Activated CD4-positive, CD25-positive, alpha-beta regulatory T cell treated with anti-CD3 and anti-CD28 coated beads, Interleukin-2, amount 50 U/mL, for 24 hours (primary cell): ENCODE measurements around the gene SLC5A2.
"Not testable (repeated sequence)": the region's sequence is repeated elsewhere in the genome, so short reads cannot be mapped to it uniquely, and the experiment has no call there.

Experiments used
- ATAC-seq, 2 donors: fragments of 150-1000 bp; cut with Tn5 transposase; one replicate each; pipeline ENCODE4 v1.10.0; 2021; ENCODE audit warnings: mild to moderate bottlenecking in 1 of 2, moderate library complexity in 1 of 2

The SLC5A2 gene

DNA sequence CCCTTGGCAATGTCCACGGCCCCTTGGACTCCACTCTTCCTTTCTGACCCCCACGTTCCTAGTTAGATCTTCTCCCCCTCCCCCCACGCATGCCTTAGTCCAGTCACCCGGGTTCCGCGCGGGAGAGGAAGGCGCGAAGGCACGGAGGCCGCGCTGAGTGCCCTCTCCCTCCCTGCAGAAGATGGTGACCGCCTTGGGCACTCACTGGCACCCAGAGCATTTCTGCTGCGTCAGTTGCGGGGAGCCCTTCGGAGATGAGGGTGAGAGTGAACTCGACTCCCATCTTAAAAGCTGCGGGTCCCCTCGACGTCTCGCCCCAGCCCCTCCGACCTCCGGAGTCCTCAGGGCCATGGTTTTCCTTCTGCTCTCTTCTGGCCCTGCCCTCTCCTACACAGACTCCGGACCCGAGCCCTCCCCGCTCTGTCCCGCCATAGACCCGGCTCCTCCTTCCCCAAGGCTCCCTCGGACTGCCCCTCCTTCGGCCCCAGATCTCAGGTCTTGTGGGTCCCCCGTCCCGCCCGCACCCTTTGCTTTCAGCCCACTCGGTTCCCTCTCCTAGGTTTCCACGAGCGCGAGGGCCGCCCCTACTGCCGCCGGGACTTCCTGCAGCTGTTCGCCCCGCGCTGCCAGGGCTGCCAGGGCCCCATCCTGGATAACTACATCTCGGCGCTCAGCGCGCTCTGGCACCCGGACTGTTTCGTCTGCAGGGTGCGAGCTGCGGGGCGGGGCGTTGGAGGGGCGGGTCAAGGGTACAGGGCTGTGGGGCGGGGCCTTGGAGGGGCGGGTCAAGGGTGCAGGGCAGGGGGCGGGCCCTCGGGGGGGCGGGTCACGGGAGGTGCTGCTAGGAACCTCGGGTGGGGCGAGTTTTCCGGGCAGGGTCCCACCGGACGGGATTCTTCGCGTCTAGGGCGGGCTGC, 6.4 kb upstream of the SLC5A2 start:
- peak; percentile 86 to 92 for ATAC-seq

DNA sequence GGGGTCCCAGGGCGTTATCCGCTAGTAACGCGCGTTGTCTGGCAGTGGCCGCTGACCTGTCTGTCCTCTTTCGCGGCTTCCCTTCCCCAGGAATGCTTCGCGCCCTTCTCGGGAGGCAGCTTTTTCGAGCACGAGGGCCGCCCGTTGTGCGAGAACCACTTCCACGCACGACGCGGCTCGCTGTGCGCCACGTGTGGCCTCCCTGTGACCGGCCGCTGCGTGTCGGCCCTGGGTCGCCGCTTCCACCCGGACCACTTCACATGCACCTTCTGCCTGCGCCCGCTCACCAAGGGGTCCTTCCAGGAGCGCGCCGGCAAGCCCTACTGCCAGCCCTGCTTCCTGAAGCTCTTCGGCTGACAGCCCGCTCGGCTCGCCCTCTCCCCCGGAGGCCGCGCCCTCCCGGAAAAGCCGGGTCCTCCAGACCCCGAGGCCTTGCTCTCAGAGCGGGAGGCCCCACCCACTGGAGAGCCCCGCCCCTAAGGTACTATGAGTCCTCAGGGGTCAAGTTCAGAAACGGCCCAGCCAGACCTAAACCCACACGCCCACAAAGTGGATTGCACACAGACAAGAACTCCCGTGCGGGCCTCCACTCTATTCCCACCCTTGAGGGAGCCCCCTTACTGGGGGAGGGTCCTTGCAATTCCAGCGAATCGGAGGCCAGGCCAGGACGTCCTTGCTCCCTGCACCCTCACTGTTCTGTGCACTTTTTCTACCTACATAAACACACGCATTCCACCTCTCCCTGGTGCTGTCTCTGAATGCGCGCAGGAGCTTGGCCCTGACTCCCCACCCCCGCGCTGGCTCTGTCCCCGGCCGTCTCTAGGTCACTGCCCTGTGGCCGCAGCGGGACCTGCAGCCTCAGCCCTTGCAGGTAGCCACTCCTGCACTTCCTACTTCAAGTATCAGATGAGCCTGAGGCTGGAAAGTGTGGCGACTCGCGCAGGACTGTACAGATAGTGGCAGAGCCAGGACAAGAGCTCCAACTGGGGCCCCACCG, 5.4 kb upstream of the SLC5A2 start:
- ATAC-seq: peak; percentile 27 to 32

DNA sequence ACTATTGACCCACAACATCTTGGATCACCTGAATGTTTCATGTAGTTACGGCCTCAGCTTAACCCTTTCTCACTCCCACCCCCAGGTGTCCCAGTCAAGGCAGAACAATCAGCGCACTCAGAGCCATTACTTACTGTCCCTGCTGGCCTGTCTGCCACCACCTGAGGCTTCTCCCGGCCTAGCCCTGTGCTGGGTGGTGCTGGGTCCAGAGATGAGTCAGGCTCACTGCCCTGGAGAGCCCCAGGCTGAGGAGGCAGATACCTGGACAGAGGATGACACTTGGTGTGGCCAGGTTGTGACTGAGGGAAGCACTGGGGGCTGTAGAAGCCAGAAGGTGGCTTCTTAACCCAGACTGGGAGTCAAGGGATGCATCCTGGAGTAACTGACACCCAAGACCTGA, 4.0 kb upstream of the SLC5A2 start:
- ATAC-seq: no peak

DNA sequence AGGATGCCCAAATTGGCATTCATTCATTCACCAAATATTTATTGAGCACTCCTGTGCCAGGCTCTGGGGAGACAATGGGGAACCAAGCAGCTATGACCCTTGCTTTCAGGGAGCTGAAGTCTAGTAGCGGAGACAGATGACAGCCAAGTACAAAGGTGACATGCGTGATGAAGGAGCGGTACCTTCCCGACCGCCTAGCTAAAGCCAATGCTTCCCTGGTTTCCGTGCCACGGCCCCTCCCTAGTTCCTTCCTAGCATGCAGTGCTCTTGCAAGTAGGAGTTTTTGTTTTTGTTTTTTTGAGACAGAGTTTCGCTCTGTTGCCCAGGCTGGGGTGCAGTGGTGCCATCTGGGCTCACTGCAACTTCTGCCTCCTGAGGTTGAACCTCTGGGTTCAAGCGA, 3.2 kb upstream of the SLC5A2 start:
- ATAC-seq: no peak

DNA sequence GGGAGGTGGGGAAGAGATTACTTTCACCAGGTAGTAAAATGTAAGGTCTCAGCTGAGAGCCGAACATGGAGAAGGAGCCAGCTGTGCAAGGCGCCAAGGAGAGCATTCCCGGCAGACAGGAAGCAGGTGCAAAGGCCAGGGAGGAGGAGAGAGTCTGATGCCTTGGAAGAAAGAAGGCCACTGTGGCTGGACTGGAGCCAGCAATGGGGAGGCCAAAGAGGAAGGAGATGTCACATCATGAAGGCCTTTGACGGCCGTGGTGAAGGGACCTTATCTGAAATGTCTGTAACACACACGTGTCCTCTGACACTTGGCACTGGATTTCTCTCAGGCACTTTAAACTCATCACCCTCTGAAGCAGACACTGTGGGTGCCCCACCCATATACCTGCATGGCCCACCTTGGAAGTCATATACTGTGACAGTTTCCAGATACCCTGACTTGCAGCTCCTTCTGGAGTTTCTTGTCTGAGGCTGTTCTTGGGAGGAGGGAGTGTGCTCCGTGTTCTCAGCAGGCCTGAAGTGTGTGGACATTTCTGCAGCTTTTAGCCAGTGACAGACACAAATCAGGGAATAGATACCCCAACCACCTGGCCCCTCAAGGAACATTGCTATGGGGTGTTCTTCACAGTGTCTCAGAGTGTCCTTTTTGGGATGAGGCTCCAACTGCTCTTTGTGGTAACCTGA, 1.9 kb upstream of the SLC5A2 start:
- ATAC-seq: no peak

DNA sequence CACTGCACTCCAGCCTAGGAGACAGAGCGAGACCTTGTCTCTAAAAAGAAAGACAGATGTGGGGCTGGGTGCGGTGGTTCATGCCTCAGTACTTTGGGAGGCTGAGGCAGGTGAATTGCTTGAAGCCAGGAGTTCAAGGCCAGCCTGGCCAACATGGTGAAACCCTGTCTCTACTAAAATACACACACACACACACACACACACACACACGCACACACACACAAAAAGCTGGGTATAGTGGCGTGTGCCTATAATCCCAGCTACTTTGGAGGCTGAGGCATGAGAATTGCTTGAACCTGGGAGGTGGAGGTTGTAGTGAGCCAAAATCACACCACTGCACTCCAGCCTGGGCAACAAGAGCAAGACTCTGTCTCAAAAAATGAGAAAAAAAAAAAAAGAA, 1.1 kb downstream of the SLC5A2 start:
- ATAC-seq: not testable (repeated sequence)

DNA sequence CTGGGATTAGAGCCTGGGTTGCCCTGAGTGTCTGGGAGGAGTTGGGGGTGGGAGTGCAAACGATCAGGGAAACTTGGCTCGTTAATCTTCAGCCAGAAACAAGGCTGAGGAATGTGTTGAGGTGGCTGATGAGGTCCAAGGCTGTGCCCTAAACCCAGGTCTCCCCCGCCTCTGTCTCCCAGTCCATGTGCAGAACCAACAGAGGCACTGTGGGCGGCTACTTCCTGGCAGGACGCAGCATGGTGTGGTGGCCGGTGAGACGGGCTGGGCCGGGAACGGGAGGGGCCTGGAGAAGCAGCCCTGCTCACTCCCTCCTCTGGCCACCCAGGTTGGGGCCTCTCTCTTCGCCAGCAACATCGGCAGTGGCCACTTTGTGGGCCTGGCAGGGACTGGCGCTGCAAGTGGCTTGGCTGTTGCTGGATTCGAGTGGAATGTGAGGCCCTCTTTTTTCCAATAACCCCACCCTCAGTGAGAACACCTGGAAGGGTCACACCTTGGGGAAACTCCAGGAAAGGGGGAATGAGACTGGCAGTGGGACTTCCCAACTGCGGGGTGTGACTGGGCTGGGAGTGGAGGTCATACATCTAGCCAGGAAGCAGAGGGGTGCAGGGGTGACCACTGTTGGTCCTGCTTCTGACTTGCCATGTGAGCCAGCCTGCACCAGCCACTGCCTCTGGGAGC, 1.7 kb downstream of the SLC5A2 start:
- ATAC-seq: no peak

DNA sequence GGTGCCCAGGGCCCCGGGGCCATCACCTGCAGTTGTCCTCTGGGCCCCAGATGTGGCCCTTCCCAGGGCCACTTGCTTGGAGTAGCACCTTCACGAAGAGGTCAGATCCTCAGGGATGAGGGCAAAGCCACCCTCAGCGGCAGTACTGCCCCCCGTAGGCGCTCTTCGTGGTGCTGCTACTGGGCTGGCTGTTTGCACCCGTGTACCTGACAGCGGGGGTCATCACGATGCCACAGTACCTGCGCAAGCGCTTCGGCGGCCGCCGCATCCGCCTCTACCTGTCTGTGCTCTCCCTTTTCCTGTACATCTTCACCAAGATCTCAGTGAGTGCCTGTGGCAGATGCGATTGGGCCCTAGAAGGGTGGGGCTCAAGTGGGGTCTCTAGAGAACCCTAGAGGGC, 2.6 kb downstream of the SLC5A2 start:
- ATAC-seq: no peak

DNA sequence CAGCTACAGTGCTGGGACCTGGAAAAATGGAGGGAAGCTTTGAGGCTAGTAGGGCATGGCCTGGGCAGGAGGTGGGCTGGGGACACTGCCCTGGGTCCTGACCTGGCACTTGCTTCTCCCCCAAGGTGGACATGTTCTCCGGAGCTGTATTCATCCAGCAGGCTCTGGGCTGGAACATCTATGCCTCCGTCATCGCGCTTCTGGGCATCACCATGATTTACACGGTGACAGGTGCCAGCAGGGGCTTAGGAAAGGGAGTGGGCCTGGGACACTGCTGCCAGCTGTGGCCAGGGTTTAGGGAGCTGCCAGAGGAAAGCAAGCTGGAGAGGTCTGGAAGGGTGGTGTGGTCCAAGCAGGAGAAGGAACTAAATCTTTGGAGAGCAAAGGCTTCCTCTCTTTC, 3.1 kb downstream of the SLC5A2 start:
- no peak for ATAC-seq

DNA sequence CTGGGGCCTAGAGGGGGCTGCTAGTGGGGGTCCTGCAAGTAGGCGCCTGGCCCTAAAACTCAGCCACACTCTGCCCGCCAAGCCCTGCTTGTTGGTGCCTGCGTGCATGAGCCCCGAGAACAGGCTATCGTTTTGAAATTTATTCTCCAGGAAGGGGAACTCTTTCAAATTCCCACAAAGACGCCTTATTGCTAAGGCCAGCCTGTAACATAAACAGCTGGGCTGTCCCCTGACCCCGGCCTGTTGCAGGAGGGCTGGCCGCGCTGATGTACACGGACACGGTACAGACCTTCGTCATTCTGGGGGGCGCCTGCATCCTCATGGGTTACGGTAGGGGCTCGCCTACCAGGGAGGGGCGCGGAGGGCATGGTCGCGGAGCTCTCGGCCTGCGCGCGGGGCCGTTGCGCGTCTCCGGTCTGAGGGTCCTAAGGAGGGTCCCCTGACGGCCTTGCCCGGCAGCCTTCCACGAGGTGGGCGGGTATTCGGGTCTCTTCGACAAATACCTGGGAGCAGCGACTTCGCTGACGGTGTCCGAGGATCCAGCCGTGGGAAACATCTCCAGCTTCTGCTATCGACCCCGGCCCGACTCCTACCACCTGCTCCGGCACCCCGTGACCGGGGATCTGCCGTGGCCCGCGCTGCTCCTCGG, 4.3 kb downstream of the SLC5A2 start:
- ATAC-seq: no peak

DNA sequence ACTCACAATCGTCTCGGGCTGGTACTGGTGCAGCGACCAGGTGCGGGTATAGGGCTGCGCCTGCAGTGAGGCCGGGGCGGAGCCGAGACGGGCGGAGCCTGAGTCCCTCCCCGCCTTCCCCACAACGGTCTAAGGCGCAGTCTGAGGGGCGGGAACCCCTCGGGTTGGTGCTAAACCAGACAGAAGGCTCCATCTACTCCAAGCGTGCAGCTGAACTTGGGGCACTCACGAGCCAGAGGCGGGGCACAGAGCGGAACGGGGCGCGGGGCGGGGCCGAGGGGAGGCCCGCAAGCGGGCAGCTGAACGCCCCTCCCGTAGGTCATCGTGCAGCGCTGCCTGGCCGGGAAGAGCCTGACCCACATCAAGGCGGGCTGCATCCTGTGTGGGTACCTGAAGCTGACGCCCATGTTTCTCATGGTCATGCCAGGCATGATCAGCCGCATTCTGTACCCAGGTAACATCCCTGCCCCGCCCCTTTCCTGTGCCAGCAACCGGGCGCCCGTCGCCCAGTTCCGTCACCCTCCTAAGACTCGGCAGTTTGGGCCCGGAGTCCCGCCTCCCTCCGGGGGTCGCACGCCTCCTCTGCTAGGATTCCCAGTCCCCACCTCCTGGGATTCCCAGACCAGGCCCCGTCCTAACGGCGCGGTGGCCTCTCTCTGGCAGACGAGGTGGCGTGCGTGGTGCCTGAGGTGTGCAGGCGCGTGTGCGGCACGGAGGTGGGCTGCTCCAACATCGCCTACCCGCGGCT, 5.0 kb downstream of the SLC5A2 start:
- peak; percentile 91 to 94 for ATAC-seq

DNA sequence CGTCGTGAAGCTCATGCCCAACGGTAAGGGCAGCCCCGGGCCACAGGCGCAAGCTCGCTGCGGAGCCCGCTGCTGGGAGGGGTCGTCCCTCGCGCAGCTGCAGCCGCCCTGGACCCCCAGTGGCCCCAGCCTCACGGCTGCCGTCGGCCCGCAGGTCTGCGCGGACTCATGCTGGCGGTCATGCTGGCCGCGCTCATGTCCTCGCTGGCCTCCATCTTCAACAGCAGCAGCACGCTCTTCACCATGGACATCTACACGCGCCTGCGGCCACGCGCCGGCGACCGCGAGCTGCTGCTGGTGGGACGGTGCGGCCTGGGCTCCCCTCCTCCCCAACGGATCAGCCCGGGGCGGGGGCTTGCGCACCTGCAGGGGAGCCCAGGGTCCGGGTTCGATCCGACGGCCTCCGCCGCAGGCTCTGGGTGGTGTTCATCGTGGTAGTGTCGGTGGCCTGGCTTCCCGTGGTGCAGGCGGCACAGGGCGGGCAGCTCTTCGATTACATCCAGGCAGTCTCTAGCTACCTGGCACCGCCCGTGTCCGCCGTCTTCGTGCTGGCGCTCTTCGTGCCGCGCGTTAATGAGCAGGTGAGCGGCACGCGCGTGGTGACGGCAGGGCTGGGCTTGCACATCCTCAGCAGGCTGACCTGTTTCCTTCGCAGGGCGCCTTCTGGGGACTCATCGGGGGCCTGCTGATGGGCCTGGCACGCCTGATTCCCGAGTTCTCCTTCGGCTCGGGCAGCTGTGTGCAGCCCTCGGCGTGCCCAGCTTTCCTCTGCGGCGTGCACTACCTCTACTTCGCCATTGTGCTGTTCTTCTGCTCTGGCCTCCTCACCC, 5.8 kb downstream of the SLC5A2 start:
- no peak for ATAC-seq

DNA sequence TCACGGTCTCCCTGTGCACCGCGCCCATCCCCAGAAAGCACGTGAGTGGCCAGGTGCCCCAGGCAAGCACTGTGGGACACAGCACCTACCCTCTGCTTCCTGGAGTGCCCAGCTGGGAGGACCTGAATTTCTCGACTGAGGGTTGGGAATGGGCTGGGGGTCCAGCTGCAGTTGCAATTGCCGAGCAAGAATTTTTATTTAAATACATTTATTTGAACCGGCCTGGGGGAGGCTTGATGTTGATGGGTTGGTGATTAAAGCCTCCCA, 6.3 kb downstream of the SLC5A2 start:
- no peak for ATAC-seq

DNA sequence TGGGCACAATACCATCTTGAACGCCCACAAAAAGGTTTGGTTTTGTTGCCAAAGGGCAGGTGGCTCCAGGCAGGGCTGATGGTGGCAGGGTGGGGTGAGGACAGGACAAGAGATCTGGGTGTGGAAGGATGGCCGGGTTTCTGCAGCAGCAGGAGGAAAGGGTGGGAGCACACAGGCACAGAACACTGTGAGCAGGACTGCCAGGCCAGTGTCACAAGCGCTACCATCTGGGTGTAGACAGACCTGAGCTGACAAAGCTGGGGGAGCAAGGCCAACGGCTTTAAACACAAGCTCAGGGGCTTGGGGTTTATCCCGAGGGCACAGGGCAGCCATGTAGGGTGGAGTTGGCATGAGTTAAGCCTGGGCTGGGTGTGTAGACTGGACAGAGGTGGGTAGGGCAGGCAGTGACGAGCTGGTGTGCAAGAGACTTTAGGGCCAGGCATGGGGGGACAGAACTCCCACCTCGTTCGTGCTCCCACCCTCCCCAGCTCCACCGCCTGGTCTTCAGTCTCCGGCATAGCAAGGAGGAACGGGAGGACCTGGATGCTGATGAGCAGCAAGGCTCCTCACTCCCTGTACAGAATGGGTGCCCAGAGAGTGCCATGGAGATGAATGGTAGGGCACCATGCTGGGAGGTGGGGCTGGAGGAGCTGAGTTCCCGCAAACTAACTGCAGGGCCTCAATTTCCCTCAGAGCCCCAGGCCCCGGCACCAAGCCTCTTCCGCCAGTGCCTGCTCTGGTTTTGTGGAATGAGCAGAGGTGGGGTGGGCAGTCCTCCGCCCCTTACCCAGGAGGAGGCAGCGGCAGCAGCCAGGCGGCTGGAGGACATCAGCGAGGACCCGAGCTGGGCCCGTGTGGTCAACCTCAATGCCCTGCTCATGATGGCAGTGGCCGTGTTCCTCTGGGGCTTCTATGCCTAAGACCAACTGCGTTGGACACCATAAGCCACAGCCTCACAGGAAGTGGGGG, 7.0 kb downstream of the SLC5A2 start:
- no peak for ATAC-seq

DNA sequence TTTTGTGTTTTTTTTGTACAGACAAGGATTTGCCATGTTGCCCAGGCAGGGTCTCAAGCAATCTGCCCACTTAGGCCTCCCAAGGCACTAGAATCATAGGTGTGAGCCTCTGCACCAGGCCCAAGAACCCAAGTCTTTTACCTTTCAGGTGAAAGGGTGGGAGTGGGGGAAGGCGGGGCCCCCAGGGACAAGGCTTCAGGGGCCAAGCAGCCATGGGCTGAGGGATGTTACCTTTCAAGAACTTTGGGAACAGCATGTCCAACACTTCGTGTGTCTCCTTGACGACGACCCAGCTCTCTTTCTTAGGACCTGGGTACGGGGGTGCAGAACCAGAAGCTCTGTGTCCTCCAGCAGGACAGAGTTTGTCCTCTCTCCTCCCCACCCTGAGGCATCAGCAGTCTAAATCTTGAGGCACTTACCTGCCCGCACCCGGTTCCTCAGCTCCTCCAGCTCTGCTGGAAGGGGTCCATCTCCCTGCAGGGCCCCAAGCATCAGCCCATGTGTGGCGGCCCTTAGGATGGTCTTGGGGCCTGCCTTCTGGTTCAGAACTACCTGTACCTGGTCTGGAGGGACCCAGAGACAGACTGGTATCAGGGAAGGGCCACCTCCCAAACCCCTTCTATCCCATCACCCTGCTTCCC, 9.0 kb downstream of the SLC5A2 start:
- ATAC-seq: no peak

DNA sequence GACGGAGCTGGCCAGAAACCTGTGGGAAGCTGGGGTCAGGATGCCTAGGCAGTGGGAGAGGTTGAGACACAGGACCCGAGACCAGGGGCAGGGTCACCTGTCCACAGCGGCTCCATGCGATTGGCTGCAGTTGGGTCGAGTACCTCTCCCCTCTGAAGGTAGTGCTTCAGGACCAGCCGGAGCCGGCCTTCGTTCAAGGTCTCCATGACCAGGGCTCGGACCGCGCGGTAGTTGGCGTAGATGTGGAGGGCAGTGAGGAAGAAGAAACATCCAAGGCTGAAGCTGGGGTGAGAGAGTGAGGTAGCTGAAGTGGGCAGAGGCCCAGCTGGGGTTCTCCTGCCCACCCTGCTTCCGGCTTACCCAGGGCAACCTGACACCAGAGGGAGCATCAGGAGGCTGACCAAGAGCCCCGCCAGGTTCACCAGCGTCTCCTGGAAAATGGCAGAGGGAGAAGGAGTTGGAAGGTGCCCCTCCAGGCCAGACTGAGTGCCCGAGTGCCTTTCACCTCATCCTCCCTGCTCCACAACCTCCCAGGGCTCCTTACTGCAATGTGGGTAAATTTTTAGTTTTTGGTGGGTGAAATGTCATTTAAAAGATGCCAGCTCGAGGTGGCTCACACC, 10.7 kb downstream of the SLC5A2 start:
- ATAC-seq: no peak

DNA sequence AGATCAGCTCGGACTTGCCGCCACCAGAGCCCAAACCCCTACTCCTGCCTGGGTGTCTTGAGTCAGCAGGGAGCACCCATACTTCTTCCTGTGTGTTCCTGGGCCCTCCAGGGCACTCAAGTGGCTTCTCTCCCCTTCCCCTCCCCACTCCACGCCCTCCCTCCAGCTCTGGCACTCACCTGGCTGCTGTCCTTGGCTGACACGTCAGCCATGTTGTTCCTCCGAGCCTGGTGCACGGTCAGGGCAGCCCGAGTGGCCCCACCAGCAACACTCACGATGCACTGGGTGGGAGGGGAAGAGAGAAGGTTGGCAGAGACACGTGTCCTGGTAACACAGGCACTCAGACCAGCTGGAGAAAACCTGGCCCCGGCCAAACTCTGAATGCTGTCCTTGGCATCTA, 13.7 kb downstream of the SLC5A2 start:
- ATAC-seq: no peak

DNA sequence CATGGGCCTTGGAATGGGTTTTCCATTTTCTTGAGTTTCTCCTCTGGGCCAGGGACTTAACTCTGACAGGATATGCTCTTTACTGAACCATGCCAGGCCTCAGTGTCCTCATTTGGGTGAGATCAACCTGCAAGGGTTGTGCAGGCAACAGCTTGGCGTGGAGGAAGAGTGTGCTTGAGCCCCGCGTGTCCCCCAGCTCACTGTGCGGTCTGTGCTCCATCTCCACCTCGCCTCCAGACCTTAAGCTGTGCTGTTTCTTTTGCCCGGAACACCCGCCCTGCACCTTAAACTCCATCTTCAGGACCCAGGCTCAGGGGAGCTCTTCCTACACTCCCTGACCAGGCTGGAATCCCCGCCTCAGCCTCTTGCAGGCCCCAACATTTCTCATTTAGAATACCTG, 15.6 kb downstream of the SLC5A2 start:
- no peak for ATAC-seq
